BE2C (cell line): ENCODE data around the gene PCSK2.

Source experiments
- DNase-seq: peaks from one replicate; pipeline ENCODE4 v3.0.0-alpha.2; 2020
- H3K27me3 ChIP-seq: fragments of 250-450 bp; sonication (Bioruptor Pico); 2 replicates; pipeline ENCODE4 v1.5.1; 2020; ENCODE audit warnings: mild to moderate bottlenecking
- H3K36me3 ChIP-seq: fragments of 250-450 bp; sonication (Bioruptor Pico); 2 replicates; pipeline ENCODE4 v1.5.1; 2020; ENCODE audit warnings: mild to moderate bottlenecking
- H3K4me1 ChIP-seq: fragments of 250-450 bp; sonication (Bioruptor Pico); 2 replicates; pipeline ENCODE4 v1.5.1; 2020
- H3K4me3 ChIP-seq: 2 replicates; pipeline ENCODE4 v1.5.1; 2011; ENCODE audit warnings: low read depth, low read length
- H3K9me3 ChIP-seq: fragments of 250-450 bp; sonication (Bioruptor Pico); 2 replicates; pipeline ENCODE4 v1.5.1; 2020
- CTCF ChIP-seq: IDR thresholded peaks from 2 replicates; pipeline ENCODE4 v1.5.1; 2012; ENCODE audit warnings: mild to moderate bottlenecking, low read depth, low read length

Gene PCSK2

DNA sequence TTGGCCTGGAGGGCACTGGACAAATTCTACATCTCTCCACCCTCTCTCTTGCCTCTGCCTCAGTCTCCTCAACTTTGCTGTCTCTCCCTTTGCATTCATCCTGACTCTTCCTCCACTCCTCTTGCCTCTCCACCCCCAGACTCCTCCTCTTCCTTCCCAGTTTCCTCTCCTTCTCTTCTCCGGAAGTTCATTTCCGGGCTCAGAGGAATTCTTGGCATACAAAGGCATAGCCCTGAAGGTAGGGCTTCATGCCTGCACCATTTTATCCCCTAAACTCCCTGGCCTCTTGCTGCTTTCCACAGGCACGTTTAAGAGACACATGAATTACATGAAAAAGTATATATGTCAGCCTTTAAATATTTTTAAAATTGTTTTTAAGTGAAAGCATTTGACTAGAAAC is 293.7 kb downstream of the PCSK2 start:
- Histone ChIP-seq H3K36me3 (no peaks in the 10 kb centered on the region), H3K4me3 (no peak overlapping the region), H3K9me3 (no peaks in the 10 kb centered on the region), H3K27me3 (no peaks in the 10 kb centered on the region), H3K4me1 (no peaks in the 10 kb centered on the region)
- DNase-seq: no peak
- TF ChIP-seq CTCF: no peak

DNA sequence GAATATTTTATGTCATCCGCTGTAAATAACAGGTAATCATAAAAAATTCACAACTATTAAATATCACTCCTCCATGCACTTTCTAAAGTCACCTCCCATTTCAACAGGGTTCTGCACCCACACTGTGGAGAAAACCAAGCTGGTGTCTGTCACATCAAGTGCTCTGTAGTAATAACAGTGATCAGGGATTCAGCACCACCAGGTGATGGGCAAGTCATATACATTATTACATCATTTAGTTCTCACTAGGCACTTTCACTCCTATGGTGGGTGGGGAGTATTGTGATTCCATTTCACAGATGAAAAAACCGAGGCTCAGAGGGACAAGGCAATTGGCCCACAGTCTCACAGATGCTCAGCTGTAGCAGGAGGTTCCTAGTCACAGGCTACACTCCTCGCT is 295.7 kb downstream of the PCSK2 start:
- Histone ChIP-seq H3K9me3 (no peaks in the 10 kb centered on the region), H3K36me3 (no peaks in the 10 kb centered on the region), H3K4me1 (no peaks in the 10 kb centered on the region), H3K4me3 (no peak overlapping the region), H3K27me3 (no peaks in the 10 kb centered on the region)
- DNase-seq: no peak
- TF ChIP-seq CTCF: no peak

DNA sequence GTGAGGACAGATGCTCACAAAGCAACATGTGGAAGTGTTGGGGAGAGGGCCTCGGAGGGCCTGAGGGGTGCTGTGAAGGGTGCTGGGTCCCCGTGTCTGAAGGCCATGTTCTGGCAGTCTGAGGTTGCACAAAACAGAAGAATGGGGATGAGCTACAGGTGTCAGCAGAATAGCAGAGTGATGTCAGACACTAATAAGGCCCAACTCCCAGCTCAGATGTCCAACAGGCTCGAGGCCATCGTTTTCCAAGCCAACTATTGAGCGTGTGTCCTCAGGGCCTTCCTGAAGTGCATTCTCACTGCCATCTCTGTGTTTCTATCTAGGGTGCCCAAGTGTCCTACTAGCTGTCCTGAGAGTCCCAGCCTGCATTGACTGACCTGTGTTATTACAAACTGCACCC is 296.5 kb downstream of the PCSK2 start:
- TF ChIP-seq CTCF: no peak
- DNase-seq: no peak

GRCh38 chr20:17524560-17524959 is 297.7 kb downstream of the PCSK2 start:
- H3K4me3 ChIP-seq: no peak overlapping the region
- no peak for DNase-seq
- no peaks in the 10 kb centered on the region for H3K9me3 ChIP-seq
- H3K4me1 ChIP-seq: no peaks in the 10 kb centered on the region
- H3K36me3 ChIP-seq: no peaks in the 10 kb centered on the region
- TF ChIP-seq CTCF: no peak
- no peaks in the 10 kb centered on the region for H3K27me3 ChIP-seq

More for the DNA sequence above, 296.5 kb downstream of the PCSK2 start:
- no peaks in the 10 kb centered on the region for H3K4me1 ChIP-seq
- no peaks in the 10 kb centered on the region for H3K36me3 ChIP-seq
- H3K9me3 ChIP-seq: no peaks in the 10 kb centered on the region
- no peak overlapping the region for H3K4me3 ChIP-seq
- H3K27me3 ChIP-seq: no peaks in the 10 kb centered on the region

DNA sequence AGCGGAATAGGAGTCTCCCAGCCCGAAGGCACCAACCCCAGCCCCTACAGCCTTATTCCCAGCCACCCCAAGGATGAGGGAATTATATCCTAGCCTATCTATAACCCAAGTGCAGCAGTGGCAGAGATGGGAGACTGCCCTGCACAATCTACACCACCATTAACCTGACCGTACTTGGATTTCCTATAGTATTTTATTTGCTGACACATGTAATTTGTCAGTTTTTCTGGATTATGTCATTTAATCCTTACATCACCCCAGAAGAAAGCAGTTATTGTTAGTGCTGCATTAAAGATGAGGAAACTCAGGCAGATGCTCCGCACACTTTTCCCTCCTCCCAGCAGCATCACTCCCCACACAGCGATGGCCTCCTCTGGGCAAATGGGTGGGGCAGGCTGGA is 298.3 kb downstream of the PCSK2 start:
- no peaks in the 10 kb centered on the region for H3K27me3 ChIP-seq
- TF ChIP-seq CTCF: no peak
- no peak overlapping the region for H3K4me3 ChIP-seq
- DNase-seq: no peak
- H3K9me3 ChIP-seq: no peaks in the 10 kb centered on the region
- no peaks in the 10 kb centered on the region for H3K36me3 ChIP-seq
- H3K4me1 ChIP-seq: no peaks in the 10 kb centered on the region

DNA sequence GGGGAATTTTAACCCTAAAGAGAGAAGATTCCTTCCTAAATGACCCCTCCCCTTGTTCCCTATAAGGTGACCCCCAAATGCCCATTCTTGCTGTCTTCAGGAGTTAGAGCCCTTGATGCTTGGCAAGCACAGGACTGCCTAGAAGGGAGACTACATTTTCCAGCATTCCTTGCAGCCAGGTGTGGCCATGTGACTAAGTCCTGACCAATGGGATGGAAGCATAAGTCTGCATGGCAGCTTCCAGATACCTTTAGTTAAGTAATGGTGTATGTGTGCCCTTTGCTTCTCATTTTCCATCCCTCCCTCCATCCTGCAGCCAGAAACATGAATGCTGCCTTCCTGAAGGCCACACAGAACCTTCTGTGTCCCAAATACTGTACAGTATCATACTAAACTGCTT is 298.8 kb downstream of the PCSK2 start:
- no peaks in the 10 kb centered on the region for H3K4me1 ChIP-seq
- H3K36me3 ChIP-seq: no peaks in the 10 kb centered on the region
- no peak for TF ChIP-seq CTCF
- H3K9me3 ChIP-seq: no peaks in the 10 kb centered on the region
- no peaks in the 10 kb centered on the region for H3K27me3 ChIP-seq
- DNase-seq: peak; percentile 34
- H3K4me3 ChIP-seq: no peak overlapping the region
